Coronary artery (tissue), 2 donors: Measurements from ENCODE around the gene PRDM16.

Source experiments
- DNase-seq: peaks from one replicate; pipeline ENCODE4 v3.0.0-alpha.2; 2017; ENCODE audit warnings: low spot score
- H3K27ac ChIP-seq, 2 donors: fragments of 200-600 bp; sonication (generic); one replicate each; pipeline ENCODE4 v1.5.1; 2016 to 2019
- H3K4me3 ChIP-seq: fragments of 200-600 bp; sonication (generic); 2 replicates; pipeline ENCODE4 v1.5.1; 2016; ENCODE audit warnings: mild to moderate bottlenecking, moderate library complexity
- TF ChIP-seq, protein P1 (sequence below): fragments of 200-600 bp; sonication (generic); IDR thresholded peaks from one replicate; pipeline ENCODE4 v1.5.1; 2019; ENCODE audit warnings: antibody characterized with exemption

The PRDM16 gene

DNA sequence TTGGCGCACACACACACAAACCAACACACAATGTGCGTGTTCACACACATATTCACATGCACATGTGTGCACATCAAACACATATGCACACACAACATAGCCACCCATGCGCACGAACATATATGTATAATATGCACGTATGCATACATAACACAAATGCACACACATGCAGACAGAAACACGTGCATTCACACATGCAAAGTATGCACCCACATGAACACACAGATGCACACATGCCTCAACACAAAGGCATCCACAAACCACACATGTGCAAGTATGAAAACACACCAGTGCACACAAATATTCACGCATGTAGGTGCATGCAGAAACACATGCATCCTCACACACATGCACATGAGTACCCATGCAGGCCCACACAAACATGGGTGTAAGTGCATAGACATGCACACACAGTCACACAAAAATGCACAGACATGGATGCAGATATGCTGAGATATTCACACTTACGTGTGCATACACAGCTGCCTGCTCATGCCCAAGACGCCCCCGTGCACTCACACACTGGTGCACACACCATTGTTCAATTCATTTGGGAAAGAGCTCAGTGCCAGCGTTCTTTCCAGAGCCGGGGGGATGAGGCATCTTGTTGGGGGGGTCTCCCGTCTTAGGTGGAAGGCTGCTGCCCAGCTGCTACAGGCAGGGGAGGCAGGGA, 332.7 kb downstream of the PRDM16 start:
- TF ChIP-seq, protein P1, sequence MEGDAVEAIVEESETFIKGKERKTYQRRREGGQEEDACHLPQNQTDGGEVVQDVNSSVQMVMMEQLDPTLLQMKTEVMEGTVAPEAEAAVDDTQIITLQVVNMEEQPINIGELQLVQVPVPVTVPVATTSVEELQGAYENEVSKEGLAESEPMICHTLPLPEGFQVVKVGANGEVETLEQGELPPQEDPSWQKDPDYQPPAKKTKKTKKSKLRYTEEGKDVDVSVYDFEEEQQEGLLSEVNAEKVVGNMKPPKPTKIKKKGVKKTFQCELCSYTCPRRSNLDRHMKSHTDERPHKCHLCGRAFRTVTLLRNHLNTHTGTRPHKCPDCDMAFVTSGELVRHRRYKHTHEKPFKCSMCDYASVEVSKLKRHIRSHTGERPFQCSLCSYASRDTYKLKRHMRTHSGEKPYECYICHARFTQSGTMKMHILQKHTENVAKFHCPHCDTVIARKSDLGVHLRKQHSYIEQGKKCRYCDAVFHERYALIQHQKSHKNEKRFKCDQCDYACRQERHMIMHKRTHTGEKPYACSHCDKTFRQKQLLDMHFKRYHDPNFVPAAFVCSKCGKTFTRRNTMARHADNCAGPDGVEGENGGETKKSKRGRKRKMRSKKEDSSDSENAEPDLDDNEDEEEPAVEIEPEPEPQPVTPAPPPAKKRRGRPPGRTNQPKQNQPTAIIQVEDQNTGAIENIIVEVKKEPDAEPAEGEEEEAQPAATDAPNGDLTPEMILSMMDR = no peak
- no peak for DNase-seq
- Histone ChIP-seq H3K4me3 (no peak overlapping the region), H3K27ac (peak overlapping the region; percentile 21 to 48)

DNA sequence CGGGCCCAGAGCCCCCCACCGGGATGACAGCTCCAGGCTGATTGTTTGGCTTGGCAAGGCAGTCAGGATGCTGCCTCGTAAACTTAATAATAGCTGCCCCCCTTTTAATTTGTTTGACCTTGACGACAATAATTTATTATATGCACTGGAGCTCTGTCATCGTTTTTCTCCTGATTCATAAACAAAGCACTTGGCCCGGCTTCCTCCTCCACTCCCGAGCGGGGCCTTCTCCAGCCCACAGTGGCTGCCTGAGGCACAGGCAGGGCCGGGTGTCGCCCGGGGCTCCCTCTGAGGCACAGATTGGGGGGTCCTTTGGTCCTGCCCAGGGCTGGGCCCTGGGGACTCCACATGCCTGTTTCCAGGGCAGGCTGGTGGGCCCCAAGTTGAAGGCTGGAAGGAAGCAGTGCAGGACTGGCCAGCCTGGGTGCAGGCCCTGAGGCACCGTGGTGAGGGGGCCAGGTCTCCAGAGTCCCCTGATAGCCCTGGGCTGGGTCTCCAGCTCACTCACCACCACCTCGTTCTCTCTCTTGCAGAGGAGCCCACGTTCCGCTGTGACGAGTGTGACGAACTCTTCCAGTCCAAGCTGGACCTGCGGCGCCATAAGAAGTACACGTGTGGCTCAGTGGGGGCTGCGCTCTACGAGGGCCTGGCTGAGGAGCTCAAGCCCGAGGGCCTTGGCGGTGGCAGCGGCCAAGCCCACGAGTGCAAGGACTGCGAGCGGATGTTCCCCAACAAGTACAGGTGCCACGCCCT, 333.4 kb downstream of the PRDM16 start:
- TF ChIP-seq, protein P1 = no peak
- Histone ChIP-seq H3K4me3 (no peak overlapping the region), H3K27ac (peak overlapping the region; percentile 21 to 48)
- no peak for DNase-seq

DNA sequence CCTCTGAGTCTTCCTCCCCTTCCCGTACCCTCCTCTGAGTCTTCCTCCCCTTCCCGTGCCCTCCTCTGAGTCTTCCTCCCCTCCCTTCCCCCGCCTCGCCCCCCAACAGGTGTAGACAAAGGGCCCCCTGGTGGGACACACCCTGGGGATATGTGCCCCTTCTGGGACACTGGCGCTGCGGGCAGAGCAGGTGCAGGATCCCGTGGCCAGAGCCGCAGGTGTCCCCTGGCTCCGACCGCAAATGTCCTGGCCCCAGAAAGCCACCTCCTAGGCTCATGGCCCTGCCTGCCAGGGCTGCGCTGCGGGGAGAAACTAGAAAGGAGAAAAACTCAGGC, 334.0 kb downstream of the PRDM16 start:
- Histone ChIP-seq H3K27ac (peak overlapping the region; percentile 21 to 48), H3K4me3 (no peak overlapping the region)
- no peak for DNase-seq
- TF ChIP-seq, protein P1 = no peak

DNA sequence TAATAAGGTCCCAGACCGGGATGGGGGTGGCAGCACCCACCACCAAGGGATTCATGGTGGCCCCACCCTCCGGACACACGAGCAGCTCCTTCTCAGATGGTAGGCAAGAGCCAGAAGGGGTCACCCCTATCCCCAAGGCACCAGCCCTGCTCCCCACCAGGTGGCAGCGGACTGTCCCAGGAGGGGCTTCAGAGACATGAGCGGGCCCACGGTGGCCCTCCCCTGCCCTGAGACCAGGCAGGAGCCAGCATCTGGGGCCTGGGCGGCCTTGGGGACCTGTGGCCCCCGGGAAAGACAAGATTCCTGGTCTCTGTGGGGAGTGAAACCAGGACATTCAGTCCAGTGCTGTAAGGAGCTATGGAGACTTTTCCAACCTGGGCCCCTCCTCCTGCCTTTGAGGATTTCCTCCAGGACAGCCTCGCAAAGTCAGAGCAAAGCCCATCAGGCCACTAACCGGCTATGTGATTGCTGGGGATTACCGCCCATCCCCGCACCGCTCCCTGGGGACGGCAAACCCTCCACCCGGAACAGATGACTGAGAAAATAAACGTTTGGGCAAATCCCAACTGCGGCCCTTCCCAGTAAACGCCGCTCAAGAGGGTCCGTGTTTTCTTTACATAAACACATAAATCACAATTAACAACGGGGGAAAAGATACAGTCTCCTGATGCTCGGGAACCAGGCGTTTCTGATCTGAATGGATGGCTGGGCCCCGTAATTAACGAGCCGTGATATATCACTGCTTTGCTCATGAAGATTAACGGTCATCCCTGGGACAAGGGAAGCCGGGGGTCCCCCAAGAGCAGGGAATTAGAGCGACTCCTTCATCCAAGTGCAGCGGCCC, 334.6 kb downstream of the PRDM16 start:
- DNase-seq = no peak
- Histone ChIP-seq H3K4me3 (no peak overlapping the region), H3K27ac (no peak overlapping the region)
- TF ChIP-seq, protein P1 = no peak

DNA sequence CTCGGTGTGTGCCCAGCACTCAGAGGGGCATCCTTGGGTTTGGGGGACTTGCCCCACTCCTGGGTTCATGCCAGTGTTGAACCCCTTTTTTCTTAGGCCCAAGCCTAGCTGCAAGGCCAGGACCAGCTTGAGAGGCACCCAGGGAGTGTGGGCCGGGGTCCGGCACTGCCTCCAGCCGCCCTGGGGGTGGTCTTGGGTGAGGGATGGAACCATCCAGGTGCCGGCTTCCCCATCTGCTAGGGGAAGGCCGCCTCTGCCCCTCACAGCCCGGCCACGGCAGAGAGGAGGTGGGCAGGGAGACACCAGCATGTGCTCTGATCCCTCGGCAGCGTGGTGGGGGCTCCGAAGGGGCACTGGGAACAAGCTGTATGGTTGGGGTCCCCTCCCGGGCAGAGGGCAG, 335.3 kb downstream of the PRDM16 start:
- no peak overlapping the region for H3K4me3 ChIP-seq
- TF ChIP-seq, protein P1 = no peak
- H3K27ac ChIP-seq = no peak overlapping the region
- DNase-seq = no peak

DNA sequence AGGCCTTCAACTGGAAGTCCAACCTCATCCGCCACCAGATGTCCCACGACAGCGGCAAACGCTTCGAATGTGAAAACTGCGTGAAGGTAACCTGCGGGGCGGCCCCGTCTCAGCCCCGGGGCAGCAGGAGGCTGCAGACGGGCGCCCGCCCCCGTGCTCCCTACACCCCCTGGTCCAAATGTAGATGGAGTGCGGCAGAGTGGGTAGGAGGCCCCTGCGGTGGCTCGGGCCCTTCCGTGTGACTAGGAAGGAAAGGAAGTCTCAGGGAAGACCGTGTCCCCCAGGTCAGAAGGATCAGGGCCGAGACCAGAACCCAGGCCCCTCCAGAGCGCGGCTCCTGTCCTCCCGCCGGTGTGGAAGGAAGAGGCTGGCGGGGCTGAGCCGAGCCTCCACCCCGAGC, 335.8 kb downstream of the PRDM16 start:
- no peak overlapping the region for H3K4me3 ChIP-seq
- TF ChIP-seq, protein P1 = no peak
- no peak for DNase-seq
- no peak overlapping the region for H3K27ac ChIP-seq
